HG02571 (cell line): ENCODE measurements around the gene DLGAP4.

Experiments used
- ATAC-seq: cut with Tn5 transposase; IDR thresholded peaks from one replicate; pipeline ENCODE4 v1.9.1; 2021; ENCODE audit warnings: mild to moderate bottlenecking, moderate library complexity; ENCODE audit not compliant: unreplicated experiment

DLGAP4 gene

DNA sequence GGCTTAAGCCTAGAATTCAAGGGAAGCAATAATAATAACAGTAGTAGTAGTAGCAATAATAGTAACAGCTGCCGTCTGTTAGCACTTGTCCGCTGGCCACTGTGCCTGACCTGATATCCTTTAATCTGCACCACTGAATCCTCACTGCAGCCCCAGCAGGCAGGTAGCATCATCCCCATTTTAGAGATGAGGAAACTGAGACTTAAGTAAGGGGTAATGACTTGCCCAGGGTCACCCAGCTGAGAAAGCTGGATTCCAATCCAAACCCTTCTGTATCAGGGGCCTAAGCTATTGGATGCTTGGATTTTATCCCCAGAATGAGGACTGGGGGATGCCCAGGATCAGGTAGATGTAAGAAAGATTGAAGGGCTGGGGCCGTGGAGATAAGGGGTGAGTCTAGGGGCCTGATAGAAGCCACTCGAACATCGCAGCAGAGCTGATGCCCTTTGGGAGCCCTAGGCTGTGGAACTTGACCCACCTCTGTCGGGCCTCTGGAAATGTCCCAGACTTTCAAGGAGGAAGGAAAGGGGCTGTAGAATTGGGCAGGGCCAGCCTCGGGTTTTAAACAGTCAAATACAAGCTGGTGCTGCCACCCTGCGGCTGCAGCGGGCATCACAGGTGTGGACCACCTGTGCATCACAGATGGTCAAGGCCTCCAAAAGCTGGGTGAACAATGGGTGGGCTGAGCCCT is 133.0 kb downstream of the DLGAP4 start:
- no peak for ATAC-seq

DNA sequence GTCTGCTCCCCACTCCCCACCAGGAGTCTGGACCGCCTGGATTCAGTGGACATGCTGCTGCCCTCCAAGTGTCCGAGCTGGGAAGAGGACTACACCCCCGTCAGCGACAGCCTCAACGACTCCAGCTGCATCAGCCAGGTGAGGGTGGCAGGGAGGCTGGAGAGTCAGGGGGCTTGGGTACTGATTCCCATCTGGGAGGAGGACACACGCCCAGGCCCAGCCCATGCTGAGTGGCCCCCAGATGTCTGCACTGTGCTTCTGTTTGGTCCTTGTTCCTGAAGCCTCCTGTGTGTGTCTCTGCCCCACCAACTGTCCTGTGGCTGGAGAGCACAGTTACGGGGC is 133.6 kb downstream of the DLGAP4 start:
- ATAC-seq: no peak

DNA sequence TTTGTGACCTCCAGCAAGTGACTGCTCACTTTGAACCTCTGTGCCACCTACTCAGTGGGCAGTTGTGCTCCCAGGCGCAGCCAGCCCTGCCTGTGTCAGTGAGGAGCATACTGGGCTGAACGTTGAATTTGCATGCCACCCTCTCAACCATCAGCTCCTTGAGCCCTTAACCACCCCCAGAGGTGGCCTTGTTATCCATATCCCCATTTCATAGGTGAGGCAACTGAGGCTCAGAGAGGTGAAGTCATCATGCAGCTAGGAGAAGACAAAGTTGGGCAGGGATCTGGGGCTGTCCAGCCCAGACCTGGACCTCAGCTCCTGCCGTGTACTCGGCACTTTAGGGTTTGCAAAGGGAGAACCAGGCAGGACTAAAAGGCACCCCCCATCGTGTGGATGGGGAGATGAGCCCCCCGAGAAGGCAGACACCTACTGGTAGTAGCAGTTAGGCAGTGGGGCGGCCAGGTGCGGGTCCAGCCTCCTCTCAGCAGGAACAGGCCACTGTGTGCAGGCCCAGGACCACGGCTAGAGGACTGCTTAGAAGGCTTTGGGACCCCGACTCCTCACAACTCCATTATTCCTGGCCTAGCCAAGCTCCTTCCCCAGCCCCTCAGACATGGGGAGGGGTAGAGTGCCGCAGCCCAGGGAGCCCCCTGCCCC is 134.4 kb downstream of the DLGAP4 start:
- ATAC-seq: no peak

DNA sequence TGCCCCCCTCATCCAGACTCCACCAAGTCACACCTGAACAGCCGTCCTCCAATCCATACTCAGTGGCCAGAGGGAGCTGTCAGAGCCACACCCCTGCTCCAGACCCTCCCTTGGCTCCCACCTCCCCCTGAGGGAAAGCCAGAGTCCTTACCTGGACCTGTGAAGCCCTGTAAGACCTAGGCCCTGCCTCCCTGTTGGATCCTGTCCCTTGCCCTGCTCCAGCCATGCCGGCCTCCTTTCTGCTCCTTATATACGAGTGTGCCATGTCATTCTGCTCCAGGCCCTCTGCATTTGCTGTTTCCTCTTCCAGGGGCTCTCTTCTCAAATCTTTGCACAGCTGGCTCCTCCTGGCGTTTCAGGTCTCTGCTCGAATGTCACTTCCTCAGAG is 134.9 kb downstream of the DLGAP4 start:
- no peak for ATAC-seq

DNA sequence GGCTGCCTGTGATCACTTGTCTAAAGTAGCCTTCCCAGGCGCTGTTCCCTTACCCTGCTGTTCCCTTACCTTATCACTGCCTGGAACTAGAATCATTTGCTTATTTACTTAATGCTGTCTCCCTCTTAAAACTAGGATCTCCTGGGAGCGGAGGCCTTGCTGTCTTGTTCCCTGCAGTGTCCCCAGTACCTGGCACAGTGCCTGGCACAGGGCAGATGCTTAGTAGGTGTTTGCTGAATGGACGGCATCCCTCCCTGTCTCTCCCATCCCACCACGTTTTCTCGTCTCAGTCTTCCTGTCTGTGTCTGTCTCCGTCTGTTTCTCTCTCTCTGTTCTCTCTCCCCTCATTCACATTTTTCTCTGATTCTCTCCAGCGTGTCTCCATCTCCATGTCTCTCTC is 135.3 kb downstream of the DLGAP4 start:
- no peak for ATAC-seq

DNA sequence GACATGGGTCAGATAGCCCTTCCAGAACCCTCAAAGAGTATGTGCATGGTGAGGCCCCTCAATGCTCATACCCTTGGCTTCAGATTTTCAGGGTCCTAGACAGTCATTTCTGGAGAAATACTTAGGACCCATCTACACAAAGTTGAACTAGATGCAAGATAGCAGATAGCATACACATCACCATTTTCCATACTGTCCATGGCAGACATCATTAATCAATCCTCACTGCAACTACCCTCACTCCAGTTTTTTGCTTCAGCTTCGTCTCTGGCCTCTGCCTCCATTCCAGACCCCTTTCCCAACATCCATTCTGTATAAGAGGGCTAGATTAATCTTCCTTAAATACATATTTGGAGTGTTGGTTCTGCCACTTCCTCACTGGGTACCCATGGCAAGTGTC is 139.7 kb downstream of the DLGAP4 start:
- ATAC-seq: no peak

DNA sequence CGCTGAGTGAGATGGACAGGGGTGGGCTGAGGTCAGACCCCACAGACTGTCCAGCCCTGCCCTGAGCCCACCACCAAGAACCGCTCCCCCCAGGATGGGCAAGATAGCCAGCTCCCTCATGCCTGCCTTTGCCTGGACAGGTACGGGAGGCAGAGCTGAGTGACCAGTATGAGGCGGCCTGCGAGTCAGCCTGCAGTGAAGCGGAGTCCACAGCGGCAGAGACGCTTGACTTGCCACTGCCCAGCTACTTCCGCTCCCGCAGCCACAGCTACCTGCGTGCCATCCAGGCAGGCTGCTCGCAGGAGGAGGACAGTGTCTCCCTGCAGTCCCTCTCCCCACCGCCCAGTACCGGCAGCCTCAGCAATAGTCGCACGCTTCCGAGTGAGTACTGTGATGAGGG is 140.4 kb downstream of the DLGAP4 start:
- ATAC-seq: no peak

DNA sequence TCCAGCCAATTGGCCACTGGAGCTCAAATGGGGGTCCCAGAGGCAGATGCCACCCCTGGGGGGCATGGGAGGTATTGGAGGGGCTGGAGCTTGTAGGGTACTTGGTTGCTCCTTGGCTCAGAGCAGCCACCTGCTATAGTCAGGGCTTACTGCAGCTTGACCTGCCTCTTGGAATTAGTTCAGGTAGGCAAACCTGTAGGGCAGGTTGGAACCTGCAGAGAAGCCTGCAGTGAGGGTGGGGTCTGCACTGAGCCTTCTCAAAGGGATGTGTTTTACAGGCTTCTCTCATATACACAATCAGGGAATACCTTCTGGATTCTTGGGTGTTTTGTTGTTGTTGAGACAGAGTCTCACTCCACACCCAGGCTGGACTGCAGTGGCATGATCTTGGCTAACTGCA is 141.0 kb downstream of the DLGAP4 start:
- ATAC-seq: no peak

DNA sequence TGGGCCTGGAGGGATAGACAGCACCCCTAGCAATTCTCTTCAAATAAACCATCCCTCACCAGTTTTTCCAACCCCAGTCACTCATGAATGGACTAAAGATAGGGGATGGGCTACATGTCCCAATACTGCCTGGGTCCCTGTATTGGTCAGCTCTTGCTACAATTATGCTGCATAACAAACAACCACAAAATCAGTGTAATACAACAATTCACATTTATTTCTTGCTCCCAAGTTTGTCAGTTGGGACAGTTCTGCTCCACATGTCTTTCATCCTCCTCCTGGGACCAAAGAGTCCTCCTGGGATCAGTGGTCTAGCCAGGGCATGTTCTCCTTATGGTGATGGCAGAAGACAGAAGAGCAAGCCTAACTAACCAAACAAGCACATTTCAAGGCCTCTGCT is 143.5 kb downstream of the DLGAP4 start:
- no peak for ATAC-seq

DNA sequence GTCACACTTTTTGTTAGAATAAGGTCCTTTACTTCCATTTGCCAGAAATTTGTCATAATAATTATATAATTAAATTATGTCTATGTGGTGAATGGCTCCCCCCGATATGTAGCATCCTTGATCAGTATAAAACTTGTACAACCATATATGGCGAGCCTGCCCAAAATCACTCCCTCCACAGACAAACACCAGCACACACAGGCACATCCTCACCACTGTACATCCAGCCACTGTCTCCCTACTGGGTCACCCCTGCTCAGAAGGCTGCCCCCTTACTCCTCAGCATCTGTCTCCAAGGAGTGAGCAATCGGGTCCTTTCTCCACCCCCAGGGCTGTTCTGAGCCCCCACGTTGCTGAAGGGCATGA is 148.2 kb downstream of the DLGAP4 start:
- no peak for ATAC-seq

DNA sequence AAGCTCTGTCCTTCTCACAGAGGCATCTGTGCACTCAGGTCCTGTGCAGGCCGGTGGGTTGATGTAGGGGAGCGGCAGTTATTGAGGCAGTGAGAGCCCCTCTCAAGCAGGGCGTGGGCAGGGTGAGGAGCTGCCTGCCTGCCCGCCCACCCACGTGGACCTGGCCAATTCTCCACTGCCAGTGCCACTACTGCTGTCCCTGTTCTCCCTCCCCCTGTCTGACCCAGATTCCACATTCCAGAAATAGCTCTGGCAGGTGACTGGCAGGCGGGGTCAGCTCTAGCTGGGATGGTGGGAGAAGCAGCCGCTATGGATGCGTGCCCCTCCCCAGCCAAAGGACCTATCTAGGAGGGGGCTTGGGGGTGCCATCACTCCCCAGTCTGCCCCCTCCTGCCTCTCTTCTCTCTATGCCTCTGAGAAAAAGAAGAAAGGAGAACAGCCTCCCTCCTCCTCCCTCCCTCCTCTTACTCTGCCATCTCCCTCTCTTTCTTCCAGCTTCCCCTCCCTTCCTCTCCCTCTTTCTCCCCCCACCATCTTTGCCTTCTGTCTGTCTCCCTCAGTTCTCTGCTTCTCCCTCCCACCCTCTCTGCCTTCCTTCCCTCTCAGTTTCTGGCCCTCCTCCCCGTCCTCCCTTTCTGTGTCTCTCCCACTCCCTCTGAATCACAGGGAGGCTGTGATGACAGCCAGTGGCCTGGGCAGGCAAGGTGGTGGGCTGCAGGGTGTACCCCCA is 148.7 kb downstream of the DLGAP4 start:
- ATAC-seq: no peak

DNA sequence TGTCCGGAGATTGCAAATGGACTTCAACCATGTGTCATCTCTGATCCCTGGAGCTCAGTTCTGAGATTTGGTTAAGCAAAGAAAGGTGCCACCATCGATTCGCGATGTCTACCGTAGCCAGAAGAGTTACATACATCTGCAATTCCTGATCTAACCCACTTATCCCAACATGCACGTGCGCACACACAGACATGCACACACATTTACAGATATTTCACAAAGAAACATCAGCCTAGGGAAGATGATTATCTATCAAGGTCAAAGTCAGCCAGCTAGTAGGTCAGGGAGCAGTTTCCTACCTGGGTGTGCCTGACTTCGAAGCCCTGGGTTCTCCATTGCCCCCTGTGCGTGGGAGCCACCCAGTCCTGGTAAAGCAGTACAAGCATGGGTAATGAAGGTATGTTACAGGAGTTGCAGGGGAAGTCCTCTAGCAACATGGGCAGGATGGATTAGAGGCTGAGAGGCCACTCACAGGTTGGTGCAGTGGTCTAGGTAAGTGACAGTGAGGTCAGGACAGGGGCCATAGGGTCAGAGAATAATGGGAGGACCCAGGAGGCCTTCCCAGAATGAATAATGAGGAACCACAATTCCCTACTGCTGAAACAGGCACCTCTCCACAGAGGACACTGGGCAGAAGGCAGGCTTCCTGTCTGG is 150.0 kb downstream of the DLGAP4 start:
- ATAC-seq: no peak

DNA sequence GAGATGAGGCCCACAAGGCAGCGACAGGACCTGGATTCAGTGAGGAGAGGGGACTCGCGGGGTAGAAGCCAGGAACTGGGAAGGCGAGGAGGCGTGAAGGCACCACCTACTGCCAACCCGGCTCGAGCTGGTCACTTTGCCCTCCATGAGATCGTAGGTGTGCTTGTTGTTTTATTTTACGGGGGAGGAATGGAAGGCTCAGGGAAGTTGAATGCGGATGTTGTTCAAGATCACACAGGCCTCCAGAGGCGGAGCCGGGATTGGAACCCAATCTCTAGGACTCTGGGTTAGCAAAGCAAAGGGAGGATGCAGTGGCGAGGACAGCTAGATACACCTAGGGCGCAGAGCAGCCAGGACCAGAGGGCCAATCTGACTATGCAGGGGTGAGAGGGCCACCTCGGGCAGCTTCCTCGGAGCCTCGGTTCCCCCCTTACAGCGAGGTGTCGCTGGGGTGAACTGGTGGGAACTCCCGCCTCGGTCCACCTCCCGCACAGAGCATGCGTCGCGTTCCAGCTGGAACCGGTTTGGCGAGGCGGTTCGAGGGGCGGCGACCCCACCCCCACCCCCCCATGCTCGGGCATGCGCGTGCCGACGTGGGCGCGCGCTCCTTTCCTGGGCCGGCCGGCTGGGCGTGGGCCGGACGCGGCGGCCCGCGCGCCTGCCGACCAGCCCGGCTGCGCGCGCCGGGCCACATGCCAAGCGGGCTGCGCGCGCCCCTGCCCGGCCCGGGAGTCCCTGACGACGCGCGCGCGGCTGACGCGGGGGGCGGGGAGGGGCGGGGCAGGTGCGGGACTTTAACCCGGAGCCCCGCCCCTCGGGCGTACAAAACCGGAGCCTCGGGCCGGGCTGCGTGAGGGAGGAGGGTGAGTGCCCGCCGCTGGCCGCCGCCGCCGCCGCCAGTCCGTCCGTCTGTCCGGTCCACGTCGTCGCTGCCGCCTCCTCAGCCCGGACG is 154.8 kb downstream of the DLGAP4 start:
- peak; percentile 63 for ATAC-seq

DNA sequence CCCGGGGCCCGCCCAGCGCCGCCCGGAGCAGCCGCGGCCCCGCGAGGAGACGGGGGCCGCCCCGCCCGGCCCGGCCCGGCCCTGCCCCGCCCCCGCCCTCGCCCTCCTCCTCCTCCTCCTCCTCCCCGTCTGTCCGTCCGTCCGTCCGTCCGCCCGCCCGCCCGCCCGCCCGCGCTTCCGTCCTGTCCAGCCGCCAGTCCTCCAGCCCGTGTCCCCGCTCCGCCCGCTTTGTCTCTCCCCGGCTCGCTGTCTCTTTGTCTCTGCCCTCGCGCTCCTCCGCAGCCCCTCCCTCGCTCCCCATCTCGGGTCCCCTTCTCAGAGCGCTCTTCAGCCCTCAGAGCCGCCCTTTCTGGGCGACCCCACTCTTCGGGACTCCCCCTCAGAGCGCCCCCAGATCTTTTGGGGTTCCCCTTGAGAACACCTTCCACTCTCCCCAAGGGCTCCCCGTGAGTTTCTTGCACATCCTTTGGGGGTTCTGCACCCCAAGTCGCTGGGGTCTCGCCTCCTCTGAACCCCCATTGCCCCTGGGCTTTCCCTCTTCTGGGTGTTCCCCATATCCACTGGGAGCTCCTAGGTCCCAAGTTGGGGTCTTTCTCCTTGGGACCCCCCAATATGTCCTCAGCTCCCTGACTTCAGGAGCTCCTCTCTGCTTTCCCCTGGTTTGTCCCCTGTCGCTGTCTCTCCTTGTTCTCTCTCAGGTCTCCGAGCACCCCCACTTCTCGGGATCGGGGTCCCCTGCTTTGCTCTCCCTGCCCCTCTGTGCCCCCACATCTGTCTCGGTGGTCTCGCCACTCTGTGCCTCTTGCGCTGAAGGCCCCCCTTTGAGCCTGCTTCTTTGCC is 155.7 kb downstream of the DLGAP4 start:
- peak; percentile 8 for ATAC-seq

DNA sequence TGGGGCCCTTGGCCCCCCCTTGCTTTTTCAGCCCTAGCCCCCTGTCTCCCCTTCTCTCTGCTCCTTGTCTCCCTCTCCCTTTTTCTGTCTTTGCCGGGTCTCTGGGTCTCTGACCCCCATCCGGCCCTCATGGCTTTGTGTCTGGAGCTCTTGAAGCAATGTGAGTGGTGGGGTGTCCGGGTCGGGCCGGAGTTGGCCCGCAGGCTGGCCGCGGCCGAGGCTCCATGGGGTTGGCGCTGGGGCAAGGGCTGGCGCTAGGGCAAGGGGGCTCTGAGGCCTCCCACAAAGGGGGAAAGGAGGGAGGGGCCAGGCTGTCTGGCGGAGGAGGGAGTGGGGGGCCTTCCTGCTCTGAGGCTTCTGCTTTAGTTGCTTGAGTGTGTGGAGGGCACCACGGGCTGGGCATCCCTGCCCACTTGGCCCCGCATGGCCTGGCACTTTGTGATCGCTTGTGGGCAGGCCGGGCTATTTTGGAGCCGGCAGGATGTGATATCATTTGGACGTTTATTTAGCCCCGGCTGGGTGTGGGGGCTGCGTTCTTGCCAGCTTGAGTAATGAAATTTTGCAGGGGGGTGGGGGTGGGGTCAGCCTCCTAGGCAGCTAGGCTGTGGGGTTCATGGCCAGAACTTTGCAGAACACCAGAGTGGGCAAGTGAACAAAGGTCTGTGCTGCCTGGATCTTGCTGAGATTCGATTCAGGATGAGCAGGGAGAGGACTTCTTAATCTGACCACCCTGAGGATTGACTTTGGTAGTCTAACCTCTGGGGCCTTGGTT is 156.5 kb downstream of the DLGAP4 start:
- no peak for ATAC-seq

DNA sequence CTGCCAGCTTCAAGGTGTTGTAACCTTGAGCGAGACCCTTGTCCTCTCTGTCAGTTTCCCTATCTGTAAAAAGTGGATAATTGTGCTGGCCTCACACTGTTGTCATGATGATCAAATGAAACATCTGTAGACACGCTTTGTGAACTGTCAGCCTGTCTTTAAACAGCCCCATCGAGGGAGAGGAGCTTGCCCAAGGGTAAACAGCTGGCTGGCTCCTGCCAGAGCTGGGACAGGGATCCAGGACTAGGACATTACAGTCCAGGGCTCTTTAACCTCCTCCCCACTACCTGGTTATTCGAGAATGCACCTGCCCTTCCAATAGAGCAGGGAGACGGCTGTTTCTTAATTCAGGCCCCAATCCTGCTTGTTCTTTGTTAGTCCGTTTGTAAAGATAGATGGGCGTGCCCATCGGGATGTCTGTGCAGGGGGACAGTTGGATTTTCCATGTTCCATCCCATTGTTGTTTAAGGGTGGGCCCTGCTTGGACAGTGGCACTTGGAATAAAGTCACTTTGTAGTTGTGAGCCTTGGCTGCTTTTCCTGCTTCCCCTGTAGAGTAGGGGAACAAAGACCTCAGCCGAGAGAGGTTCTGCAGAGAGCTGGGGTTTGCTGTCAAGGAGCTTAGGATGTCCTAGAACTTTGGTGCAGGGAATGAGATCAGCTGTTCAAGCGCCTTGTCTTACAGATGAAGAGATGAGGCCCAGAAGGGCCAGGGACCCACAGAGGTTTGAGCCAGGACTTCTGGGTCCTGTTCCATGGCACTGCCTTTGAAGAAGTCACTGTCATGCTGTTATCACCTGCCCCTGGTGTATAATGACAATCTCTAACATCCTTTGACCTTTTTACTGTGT is 157.3 kb downstream of the DLGAP4 start:
- no peak for ATAC-seq

DNA sequence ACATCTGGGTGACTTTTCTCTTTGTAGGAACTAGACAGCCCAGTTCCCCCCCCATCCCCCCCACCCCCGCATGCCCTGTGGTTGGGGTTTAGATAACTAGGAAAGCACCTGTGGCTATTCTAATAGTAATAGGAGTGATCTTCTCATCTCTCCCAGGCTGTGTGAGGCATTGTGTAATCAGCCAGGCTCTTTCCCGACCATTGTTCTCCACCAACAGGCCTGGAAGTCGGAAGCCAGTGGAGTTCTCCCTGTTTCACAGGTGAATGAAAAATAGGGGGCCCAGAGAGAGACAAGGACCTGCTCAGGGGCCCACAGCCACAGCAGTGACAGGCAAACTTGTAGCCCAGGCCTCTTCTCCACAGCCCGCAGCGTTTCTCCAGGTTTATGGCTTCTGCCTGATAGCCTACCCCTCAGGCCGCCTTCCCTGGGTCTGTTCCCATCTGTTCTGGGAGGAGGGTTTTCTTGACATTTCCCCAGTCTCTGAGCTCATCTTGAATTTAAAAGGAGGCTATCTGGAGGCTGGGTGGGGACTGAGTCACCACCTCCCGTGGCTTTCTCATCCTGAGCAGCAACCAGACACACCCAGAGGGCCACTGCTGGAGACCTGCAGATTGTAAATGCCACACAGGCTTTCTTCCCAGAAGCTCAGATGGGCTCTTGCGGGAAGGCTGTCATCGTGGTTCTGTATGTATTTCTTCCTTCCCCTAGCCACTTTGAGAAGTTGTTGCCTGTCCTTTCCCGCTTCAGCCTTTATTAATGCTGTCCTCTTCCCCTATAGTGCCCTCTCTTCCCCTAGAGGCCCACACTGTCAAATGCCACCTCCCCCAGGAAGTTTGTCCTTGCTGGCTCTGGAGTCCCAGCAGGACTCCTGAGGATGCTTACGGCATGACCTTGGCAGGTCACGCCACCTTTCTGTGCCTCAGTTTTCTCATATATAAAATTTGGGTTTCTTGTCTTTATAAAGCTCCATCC is 159.3 kb downstream of the DLGAP4 start:
- ATAC-seq: no peak
